Putamen (tissue), 1 donor: ENCODE measurements around the gene SSX3.
"Not testable (repeated sequence)": the region's sequence is repeated elsewhere in the genome, so short reads cannot be mapped to it uniquely, and the experiment has no call there.

ENCODE experiments used
- DNase-seq: peaks from one replicate; pipeline ENCODE4 v3.0.0-alpha.2; 2016; ENCODE audit warnings: low spot score

SSX3 gene

DNA sequence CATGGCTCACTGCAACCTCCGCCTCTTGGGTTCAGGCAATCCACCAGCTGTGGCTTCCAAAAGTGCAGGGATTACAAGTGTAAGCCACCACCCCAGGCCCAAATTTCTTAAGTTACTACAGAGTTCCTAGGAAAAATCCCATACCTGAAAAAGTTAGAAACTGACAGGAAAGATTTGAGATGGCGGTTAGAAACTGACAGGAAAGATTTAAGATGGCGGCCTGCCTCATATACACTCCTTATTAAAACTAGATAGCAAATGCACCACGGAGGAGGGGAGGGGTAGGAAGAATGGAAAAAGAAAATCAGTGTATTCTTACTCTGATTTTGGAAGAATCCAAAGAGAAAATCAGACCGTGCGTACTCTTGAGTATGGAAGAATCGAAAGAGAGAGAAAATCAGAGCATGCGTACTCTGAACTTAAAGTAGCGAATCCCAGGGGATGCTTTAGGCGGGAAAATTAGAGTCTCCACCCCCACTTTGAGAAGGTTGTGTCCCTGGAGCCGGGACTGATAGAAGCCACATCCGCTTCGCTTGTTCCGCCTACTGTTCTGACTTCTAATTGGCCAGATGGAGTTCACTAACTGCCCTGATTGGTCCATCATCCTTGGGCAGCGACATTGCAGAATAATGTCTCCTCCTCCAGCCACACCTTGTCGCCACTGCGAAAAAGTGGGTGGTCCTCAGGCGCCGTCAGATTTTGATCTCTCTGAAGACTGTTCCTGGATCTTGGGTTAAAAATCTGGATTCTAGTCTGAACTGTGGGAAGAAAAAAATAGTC lies at the start of gene SSX3:
Gene SSX3, minus strand, starts transcription at position 389 of the 780 bp plus-strand sequence. CDS start 1,454 bp downstream, outside the sequence.
- not testable (repeated sequence) for DNase-seq

DNA sequence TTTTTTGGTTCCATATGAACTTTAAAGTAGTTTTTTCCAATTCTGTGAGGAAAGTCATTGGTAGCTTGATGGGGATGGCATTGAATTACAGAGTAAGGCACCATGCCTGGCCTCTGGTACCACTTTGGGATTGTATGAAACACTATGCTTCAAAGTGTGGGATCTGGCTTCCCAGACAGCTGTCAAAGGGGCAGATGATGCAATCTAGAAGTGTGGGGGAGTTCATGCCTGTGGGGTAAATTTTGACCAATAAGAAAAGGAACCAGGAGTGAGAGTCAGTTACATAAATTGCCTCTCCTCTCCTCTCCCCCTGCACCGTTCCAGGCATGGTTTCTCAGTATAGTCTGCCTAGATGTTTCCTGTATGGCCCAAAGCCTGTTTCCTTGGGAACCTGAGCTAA lies 41.3 kb upstream of the SSX3 start:
- not testable (repeated sequence) for DNase-seq

- DNase-seq = not testable (repeated sequence)
Observed at GRCh38 chrX:48396931-48397330, 40.4 kb upstream of the SSX3 start.

DNA sequence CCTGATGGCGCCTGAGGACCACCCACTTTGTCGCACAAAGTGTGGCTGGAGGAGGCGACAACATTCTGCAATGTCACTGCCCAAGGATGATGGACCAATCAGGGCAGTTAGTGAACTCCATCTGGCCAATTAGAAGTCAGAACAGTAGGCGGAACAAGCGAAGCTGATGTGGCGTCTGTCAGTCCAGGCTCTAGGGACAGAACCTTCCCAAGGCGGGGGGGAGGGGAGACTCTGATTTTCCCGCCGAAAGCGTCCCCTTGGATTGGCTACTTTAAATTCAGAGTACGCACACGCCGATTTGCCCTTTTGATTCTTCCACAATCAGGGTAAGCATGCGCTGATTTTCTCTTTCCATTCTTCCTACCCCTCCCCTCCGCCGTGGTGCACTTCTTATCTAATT lies 26.7 kb upstream of the SSX3 start, which contains the start of gene SSX4:
Gene SSX4, plus strand, starts transcription at position 301 of the 400 bp plus-strand sequence. CDS start 515 bp downstream, outside the sequence.
- DNase-seq = not testable (repeated sequence)

- DNase-seq = not testable (repeated sequence)
Observed at GRCh38 chrX:48370408-48370807, 13.9 kb upstream of the SSX3 start.

GRCh38 chrX:48367717-48368408 lies 11.4 kb upstream of the SSX3 start:
- DNase-seq = not testable (repeated sequence)

DNA sequence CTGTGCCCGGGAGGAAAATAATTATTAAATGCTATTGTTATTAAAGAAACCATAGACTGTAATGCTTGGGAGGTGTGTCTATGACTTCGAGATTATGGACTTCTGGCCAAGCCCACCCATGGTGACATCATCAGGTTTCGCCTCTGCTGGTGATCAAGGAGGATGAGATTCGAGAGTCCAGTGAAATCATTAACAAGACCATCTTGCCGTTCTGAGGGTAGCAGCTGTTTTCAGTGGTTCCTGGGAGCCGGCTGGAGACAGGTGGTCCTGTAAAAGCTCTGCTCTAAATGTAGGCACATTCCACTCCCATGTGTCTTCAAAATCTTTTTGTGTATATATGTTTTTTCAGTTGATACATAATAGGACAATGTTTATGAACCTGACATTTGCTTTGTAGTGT lies 2.8 kb upstream of the SSX3 start:
- not testable (repeated sequence) for DNase-seq

DNA sequence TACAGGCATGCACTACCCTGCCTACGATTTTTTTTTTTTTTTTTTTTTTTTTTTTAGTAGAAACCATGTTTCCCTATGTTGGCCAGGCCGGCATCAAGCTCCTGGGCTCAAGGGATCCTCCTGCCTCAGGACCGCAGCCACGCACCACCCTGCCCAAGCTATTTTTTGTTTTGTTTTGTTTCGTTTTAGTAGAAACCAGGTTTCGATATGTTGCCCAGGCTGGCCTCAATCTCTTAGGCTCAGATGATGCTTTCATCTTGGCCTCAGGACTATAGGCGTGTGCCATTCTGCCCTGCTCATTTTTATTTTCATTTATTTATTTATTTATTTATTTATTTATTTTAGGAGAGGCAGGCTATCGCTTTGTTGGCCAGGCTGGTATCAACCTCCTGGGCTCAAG lies 1.2 kb upstream of the SSX3 start:
- DNase-seq = no peak

- DNase-seq = not testable (repeated sequence)
Observed at GRCh38 chrX:48346059-48346458, 10.4 kb downstream of the SSX3 start.

- DNase-seq = not testable (repeated sequence)
Observed at GRCh38 chrX:48313996-48314395, 42.5 kb downstream of the SSX3 start.

DNA sequence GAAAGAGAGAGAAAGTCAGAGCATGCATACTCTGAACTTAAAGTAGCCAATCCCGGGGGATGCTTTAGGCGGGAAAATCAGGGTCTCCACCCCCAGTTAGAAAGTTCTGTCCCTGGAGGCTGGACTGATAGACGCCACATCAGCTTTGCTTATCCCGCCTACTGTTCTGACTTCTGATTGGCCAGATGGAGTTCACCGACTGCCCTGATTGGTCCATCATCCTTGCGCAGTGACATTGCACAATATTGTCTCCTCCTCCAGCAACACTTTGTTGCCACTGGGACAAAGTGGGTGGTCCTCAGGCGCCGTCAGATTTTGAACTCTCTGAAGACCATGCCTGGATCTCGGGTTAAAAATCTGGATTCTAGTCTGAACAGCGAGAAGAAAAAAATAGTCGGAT lies 50.3 kb downstream of the SSX3 start:
- no peak for DNase-seq
